GM21529 (cell line): ENCODE results near the gene FOXO3.

Experiments
- ATAC-seq: cut with Tn5 transposase; IDR thresholded peaks from one replicate; pipeline ENCODE4 v1.9.1; 2021; ENCODE audit not compliant: unreplicated experiment

FOXO3 gene

GRCh38 chr6:108626777-108627176, 66.1 kb downstream of the FOXO3 start:
- no peak for ATAC-seq

- ATAC-seq, result no peak
These were observed 67.2 kb downstream of the FOXO3 start for GRCh38 chr6:108627692-108628550.

- no peak for ATAC-seq
These were observed 69.5 kb downstream of the FOXO3 start for GRCh38 chr6:108630050-108630714.

- ATAC-seq, result no peak
These were observed 71.7 kb downstream of the FOXO3 start for GRCh38 chr6:108632441-108632840.

- no peak for ATAC-seq
These were observed 72.7 kb downstream of the FOXO3 start for GRCh38 chr6:108633436-108633835.

GRCh38 chr6:108635505-108636226, 74.9 kb downstream of the FOXO3 start:
- no peak for ATAC-seq

- ATAC-seq, result no peak
These were observed 77.2 kb downstream of the FOXO3 start for GRCh38 chr6:108637963-108638362.

GRCh38 chr6:108638993-108639392, 78.3 kb downstream of the FOXO3 start:
- no peak for ATAC-seq

GRCh38 chr6:108640104-108640503, 79.4 kb downstream of the FOXO3 start:
- ATAC-seq, result no peak

GRCh38 chr6:108643184-108643583, 82.5 kb downstream of the FOXO3 start:
- no peak for ATAC-seq

GRCh38 chr6:108644252-108644651, 83.5 kb downstream of the FOXO3 start:
- no peak for ATAC-seq

GRCh38 chr6:108648191-108648590, 87.5 kb downstream of the FOXO3 start:
- no peak for ATAC-seq

GRCh38 chr6:108650325-108650724, 89.6 kb downstream of the FOXO3 start:
- ATAC-seq, result no peak

GRCh38 chr6:108650781-108651180, 90.1 kb downstream of the FOXO3 start:
- ATAC-seq, result no peak

- ATAC-seq, result no peak
These were observed 90.9 kb downstream of the FOXO3 start for GRCh38 chr6:108651340-108652227.

GRCh38 chr6:108652375-108652774, 91.7 kb downstream of the FOXO3 start:
- no peak for ATAC-seq

GRCh38 chr6:108653949-108654348, 93.2 kb downstream of the FOXO3 start:
- ATAC-seq, result no peak

- no peak for ATAC-seq
These were observed 93.9 kb downstream of the FOXO3 start for GRCh38 chr6:108654465-108655106.

- no peak for ATAC-seq
These were observed 95.3 kb downstream of the FOXO3 start for GRCh38 chr6:108655806-108656651.
